HG03342 (cell line): Measurements from ENCODE around the gene KRTAP10-1.

Source experiments
- ATAC-seq: cut with Tn5 transposase; IDR thresholded peaks from one replicate; pipeline ENCODE4 v1.9.1; 2021; ENCODE audit warnings: mild to moderate bottlenecking, moderate library complexity; ENCODE audit not compliant: unreplicated experiment

Gene KRTAP10-1

GRCh38 chr21:44517175-44517899, 22.7 kb downstream of the KRTAP10-1 start:
- ATAC-seq = no peak

GRCh38 chr21:44516828-44517174, 23.2 kb downstream of the KRTAP10-1 start:
- ATAC-seq = no peak

DNA sequence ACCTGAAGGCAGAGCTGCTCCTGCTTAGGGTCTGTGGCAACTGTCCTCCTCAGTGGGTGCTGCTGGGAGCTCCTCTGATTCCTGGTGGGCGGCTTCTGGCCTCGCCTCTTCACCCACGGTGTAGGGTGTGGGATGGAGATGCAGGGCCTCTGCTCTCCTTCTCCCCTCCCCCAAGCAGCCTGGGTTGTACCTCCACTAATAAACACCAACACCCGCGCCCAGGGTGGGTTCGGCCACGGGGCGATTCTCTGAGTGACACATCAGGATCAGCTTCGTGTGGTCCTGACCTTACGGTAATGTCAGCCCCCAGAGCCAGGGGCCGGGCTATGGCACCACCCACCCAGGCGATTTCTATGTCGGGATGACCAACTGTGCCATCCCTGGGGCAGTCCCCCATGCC, 23.7 kb downstream of the KRTAP10-1 start:
- ATAC-seq = no peak

DNA sequence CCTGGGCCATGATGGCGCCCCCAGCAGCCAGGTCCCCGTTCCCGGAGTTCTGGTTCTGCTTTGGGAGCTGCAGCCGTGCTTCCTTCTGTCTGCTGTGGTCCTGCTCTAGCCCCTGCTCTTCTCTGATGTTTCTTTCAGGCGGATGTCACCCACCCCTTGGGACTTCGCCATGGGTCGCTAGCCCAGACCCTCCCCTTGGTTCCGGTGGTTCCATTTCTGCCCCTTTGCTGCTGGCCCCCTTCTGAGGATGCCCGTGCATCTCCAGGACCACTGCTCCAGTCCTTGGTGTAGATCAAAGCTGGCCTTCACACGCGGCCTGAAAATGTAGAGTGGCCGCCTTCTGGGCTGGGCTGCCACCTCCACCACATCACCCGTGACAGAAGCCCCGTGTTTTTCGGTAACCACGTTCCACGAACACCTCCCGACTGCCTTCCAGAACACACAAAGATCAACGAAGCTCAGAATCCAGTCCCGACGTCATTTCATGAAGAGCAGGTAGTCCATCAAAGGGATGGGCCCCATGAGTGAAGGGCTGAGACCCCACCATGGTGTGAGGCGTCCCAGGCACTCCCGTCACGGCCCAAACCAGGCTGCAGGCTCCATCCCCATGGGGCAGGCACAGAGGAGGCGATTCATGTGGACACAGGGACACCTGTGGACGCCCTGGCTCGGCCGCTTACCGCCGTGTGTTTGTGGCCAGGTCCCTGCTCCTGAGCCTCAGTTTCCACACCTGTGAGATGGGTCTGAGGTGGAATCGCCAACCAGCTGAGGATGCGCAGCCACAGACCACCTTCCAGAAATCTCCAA, 24.4 kb downstream of the KRTAP10-1 start:
- no peak for ATAC-seq

- ATAC-seq = no peak
These were observed 25.1 kb downstream of the KRTAP10-1 start for GRCh38 chr21:44514746-44515358.

- ATAC-seq = no peak
These were observed 25.8 kb downstream of the KRTAP10-1 start for GRCh38 chr21:44514218-44514520.

DNA sequence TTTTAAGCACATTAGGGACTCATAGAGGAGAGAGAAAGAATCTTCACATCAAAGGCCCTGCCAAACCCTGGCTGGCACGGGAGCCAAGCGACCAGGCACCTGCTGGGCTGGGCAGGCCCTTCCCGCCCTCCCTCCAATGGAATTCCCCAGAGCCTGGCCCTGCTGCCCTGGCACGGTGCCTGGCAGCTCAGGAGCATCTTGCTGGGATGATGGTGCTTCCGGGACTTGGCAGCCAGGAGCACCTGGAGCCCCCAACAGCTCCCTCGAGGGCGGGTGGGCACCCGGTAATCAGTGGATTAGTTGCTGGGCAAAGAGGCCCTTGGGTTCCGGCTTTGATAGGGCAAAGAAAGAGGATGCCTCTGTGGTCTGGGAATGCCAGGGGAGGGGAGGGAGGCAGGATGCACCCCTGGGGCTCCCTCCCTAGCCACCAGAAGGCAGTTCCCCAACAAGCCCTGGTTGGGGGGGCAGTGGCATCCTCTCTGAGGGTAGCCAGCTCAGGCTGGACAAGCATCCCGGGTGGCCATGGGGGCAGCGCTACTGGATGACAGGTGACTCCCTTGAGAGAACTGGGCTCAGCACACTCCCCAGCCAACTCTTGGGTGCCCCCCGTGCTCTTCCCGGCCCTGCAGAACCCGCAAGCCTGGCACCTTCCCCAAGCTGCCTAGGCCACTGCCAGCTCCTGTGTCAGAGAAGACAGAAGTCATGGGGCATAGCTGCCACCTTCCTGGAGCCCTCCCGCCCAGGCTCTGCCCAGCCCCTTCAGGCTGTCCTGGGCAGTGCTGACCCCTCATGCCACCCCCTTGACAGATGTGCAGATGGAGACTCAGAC, 26.4 kb downstream of the KRTAP10-1 start:
- ATAC-seq = no peak

DNA sequence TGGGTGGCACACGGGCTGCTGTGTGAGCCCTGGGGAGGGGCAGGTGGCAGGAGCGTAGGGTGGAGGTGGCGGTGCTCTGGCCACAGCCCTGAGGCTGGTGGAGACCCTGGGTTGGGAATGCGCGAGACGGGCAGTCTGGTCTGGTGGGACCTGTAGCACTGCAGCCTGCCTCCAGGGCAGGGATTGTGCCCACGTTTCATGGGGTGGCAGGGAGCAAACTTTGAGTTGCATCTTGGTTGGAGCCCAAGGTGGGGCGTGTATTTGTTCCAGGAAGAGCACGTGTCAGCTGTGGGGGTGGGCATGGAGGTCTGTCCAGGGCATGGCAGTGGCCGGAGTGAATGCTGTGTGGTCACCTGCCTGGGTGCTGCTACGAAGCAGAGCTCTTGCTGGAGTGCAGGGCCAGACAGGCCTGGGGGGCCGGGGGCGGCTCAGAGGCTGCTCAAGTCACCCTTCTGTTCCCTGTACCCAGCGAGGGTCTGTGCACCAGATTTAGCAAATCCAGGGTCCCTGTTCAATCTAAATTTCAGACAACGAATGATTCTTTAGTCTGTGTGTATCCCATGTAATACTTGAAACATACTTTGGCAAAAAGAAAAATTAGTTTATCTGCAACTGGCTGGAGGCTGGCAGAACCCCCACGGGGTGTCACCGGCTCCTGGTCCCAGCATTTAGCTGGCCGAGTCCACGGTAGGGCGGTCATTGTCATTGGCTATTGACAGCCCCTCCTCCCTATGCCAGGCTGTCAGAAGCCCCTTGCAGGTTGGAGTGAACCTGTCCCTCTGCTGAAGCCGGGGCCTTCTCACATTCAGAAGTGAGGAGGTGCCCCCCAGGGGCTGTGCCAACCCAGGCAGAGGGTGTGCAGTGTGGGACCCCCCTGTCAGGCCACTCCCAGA, 27.3 kb downstream of the KRTAP10-1 start:
- no peak for ATAC-seq

DNA sequence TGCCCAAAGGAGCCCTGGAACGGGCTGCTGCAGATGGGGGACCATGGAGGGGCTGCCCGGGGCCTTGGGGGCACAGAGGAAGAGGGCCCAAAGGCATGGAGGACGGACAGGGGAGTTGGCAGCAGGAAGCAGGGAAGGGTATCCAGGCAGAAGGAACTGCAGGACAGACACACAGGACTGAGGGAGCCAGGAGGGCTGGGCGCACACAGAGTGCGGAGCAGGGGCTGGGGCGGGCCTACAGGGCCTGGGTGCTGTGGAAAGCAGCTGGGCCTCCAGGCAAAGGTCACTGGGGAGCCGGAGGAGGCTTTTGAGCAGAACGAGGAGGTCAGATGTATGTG, 28.1 kb downstream of the KRTAP10-1 start:
- no peak for ATAC-seq

- ATAC-seq = no peak
These were observed 28.6 kb downstream of the KRTAP10-1 start for GRCh38 chr21:44511219-44511937.

- no peak for ATAC-seq
These were observed 29.3 kb downstream of the KRTAP10-1 start for GRCh38 chr21:44510508-44511218.

DNA sequence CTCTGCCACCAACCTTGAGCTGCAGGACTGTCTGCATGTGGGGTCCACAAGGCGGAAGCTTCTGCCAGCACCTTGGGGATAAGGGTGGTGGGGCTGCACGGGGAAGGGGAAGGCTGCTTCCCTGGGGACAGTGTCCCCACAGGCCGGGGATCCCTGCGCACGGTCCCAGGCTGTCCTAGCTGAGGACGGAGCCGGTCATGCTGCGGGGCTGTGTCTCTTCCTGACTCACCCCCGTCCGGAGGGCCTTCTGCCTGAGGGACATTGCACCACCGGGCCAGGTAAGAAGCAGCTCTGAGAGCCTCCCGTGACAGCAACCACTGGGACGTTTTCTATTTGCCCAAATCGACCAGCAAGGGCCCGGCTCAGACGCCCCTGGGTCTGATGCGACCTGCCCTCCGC, 29.9 kb downstream of the KRTAP10-1 start:
- no peak for ATAC-seq

GRCh38 chr21:44509539-44509938, 30.5 kb downstream of the KRTAP10-1 start:
- ATAC-seq = no peak

DNA sequence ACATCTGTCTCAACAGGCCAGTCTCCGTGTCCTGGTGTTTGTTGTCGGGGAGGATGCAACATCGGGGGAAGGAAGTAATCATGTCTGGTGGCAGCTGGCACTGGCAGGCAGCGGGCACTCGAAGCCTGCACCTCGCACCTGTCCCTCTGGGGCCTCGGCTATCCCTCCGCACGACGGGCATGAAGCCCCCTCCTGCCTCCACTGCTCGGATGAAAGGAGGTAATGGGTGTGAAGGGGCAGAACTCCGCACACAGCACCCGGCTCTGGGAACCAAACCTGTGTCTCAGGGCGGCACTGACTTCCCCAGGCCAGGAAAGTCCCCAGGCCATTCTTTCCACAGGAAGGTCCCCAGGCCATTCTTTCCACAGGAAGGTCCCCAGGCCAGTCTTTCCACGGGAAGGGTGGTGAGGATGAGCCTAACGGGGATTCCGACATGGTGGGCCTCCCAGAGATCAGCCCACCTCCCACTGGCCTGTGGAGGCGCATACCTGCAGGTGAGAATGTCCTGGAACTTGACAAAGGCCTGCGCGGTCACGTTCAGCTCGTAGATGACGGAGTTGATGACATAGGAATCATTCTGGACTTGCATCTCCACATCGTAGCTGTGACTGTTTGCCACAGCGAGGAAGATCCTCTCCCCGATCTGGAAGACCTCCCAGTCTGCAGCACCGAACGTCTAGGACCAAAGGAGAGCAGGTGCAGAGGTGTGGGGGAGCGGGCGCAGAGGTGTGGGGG, 31.1 kb downstream of the KRTAP10-1 start:
- no peak for ATAC-seq

DNA sequence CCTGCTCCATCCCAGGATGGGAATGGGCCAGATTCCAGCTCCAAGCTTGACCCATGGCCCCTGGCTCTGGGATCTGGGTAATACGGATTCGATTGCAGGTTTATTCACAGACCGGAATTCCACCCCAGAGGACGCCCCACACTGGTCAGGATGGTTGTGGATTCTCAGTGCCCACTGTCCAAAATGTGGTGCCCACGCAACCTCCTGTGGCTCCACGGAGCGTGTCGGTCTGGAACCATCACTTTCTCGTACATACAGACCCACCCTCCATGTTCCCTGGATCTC, 31.6 kb downstream of the KRTAP10-1 start:
- no peak for ATAC-seq

DNA sequence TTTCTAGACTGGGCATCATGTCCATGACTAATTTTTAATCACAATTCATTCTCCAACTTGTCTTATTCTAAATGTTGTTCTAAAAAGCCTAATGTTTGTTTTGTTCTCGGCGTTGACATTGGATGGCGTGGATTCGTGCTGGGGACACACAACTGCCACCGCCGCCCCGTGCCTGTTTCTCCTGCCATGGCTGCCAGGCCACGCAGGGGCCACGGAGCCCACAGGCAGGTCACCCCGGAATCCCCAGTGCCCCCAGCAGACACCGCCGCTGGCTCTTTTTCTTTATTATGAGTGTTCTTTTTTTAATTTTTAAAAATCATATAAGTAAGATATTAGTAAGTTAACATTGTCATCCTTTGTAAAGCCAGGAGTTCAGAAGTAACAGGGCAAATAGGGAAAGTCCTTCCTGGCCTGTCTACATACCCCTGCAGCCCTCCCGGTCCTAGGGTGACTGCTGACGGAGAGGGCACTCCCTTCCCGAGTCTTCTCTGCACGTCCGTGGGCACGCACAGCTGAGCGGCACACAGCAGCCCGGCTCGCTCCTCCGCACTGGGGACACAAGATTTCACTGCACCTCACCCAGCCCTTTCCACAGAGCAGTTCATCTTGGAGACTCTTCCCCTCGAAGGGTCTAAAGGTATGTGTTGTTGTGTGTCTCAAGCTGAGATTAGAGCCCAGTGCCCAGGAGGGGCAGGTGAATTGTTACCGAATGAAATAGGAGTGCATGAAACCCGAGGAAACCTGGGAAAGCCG, 32.1 kb downstream of the KRTAP10-1 start:
- no peak for ATAC-seq

GRCh38 chr21:44506279-44507255, 33.4 kb downstream of the KRTAP10-1 start:
- no peak for ATAC-seq
